HG02943 (cell line): Measurements from ENCODE around the gene HSD17B8.

Experiments used
- ATAC-seq: cut with Tn5 transposase; IDR thresholded peaks from one replicate; pipeline ENCODE4 v1.9.1; 2021; ENCODE audit warnings: mild to moderate bottlenecking, low read depth, moderate library complexity; ENCODE audit not compliant: unreplicated experiment

The HSD17B8 gene

DNA sequence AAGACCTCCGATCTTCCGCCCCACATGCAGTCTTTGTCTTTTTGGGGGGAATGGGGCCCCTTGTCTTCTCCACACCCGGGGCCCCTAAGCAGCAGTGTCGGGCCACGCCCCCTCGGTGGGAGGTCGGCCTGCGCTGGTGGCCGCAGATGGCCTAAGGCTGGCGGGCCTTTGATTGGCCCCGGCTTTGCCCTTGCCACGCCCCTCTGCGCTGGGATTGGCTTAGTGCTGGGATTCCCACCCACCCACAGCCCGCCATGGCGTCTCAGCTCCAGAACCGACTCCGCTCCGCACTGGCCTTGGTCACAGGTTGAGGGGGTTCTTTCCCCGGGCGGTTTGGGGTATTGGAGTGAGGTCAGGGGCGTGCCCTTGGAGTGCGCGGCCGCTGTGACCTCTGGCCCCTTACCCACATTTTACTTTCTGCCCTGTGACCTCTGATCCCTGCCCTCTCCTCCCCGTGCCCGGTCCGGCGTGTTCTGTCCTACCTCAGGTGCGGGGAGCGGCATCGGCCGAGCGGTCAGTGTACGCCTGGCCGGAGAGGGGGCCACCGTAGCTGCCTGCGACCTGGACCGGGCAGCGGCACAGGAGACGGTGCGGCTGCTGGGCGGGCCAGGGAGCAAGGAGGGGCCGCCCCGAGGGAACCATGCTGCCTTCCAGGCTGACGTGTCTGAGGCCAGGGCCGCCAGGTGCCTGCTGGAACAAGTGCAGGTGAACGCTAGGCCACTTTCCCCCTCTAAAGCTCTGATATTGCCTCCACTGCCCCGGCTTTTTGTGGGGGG, at the start of gene HSD17B8:
Gene HSD17B8 (plus strand): TSS at position 241 of the 776 bp plus-strand sequence. CDS start 14 bp downstream, at position 255.
- no peak for ATAC-seq

- no peak for ATAC-seq
Measured at GRCh38 chr6:33156561-33156960, 47.9 kb upstream of the HSD17B8 start.

DNA sequence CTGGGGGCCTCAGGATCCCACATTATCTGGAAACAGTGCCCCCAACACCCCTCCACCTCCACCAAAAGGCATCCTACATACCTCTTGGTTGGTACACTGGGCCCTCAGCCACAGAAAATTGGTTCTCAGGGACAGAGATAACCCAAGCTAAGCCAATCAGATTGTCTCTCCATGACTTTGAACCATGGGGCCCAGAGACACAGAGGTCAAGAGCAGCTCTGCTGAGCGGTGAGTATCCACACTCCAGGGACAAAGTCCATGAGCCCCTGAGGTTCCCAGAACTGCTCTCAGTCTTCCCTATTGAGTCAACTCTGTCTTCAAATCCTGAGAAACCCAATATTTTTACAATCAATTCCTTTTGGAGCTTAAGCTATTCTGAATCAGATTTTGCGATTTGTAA, 47.5 kb upstream of the HSD17B8 start:
- ATAC-seq: no peak

DNA sequence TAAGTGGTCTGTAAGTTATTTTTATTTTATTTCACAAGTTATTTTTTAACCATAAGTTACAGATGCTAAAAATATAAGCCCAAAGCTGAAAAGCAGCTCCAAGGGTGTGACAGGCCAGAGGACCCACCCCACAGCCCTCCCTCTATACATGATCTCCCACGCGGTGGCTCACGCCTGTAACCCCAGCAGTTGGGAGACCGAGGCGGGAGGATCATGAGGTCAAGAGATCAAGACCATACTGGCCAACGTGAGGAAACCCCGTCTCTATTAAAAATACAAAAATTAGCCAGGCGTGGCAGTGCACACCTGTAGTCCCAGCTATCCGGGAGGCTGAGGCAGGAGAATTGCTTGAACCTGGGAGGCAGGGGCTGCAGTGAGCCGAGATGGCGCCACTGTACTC, 44.4 kb upstream of the HSD17B8 start:
- no peak for ATAC-seq

- ATAC-seq: no peak
Measured at GRCh38 chr6:33160728-33161344, 43.6 kb upstream of the HSD17B8 start.

GRCh38 chr6:33161354-33162331, 42.8 kb upstream of the HSD17B8 start:
- no peak for ATAC-seq

GRCh38 chr6:33163540-33163939, 40.9 kb upstream of the HSD17B8 start:
- no peak for ATAC-seq

- ATAC-seq: no peak
Measured at GRCh38 chr6:33164176-33164575, 40.3 kb upstream of the HSD17B8 start.

GRCh38 chr6:33164665-33165373, 39.6 kb upstream of the HSD17B8 start:
- ATAC-seq: no peak

DNA sequence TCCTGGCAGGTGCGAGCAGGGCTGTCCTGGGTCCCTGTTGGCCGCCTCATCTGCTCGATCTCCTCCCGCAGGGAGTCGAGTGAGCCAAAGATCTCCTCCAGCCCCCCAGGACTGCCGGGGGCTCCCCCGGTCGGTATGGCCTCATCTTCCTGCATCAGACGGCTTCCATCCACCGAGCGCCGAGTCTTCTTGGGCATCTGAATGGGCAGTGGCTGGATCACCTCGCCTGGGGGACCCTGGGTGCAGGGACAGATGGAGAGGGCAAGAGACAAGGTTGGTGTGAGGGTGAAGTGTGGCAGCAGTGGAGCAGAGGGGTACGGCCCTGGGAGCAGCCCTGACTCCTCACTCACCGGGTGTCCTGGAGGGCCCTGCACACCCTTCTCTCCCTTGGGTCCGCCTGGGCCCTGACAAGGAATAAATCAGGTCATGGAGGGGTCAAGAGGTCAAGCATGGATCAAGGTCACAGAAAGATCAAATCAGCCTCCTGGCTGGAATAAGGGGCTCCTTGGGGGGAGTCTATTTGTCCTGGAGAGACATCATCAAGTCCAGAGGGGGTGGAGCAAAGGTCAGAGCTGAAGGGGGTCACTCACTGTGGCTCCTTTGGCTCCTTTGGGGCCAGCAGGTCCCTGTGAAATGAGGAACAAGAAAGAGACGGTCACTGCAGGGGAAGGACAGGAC, 38.7 kb upstream of the HSD17B8 start:
- ATAC-seq: no peak

DNA sequence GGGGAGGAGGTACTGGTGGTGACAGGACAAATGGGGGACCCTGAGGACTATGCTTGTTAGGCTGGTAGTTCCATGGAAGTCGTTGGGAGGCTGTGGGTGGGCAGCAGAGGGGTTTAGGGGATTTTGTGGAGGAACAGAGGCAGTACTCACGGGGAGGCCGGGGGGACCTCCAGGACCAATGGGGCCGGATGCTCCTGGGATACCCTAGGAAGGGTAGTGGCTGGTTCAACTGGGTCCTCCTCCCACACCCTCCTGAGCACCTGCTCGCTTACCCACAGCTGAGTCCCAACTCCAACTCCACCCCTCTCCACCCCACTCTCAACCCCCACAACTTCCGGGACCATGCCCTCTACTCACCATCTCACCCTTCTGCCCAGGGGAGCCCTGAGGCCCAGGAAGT, 38.1 kb upstream of the HSD17B8 start:
- no peak for ATAC-seq

DNA sequence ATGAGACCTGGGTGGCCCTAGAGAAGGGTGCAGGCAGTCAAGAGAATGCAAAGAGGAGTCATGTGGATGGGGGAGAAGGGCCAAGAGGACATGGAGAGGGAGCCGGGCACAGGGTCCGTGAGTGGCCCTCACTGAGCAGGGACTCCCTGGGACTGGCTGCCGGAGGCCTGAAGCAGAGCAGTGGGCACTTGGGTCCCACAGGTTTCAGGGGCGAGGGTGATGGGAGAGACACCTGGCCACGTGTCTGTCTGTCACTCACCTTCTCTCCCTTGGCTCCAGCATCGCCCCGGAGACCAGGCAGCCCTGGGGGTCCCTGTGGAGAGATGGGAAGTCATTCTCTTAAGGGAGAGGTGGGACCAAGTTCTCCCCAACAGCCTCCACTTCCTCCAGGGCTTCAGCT, 37.6 kb upstream of the HSD17B8 start:
- no peak for ATAC-seq

DNA sequence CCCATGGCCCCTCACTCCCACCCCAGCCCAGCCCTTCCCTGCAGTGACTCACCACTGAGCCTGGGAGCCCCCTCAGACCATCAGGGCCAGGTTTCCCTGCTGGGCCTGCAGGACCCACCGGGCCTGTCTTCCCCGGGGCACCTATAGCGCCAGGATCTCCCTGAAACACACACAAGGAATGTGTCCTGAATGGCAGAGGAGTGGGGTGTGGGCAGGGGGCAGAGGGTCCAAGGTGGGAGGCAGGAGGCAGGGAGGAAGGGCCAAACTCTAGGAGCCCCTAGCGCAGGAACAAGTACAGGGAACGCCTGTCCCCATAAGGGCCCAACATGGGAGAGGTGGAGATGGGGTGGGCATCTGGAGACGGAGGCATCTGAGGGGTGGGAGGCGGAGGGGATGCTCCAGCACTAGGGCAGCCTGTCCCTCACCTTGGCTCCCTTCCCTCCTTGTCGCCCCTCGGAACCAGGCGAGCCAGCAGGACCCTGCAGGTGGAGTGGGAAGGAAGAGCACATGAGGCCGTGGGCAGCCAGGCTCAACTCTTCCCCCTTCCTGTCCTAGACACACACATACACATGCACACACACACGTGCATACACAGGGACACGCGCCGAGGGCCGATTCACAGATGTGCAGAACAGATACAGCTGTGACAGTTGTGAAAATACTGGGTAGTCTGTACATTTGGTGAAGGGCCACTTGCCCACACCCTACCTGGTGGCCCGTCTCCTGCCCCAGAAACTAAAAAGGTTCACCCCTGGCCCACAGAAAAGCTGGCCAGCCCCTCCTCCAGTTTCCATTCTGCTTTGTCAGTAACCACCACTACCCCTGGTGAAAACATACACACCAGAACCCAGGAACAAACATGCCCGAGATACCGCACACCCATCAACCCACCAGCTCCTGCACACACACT, 36.8 kb upstream of the HSD17B8 start:
- no peak for ATAC-seq

GRCh38 chr6:33168284-33168601, 36.2 kb upstream of the HSD17B8 start:
- ATAC-seq: no peak

- no peak for ATAC-seq
Measured at GRCh38 chr6:33168639-33169038, 35.8 kb upstream of the HSD17B8 start.

- ATAC-seq: no peak
Measured at GRCh38 chr6:33169291-33170175, 34.9 kb upstream of the HSD17B8 start.

GRCh38 chr6:33170176-33171015, 34.1 kb upstream of the HSD17B8 start:
- ATAC-seq: no peak
